ENCODE data around the gene CCL1.

CCL1 gene

DNA sequence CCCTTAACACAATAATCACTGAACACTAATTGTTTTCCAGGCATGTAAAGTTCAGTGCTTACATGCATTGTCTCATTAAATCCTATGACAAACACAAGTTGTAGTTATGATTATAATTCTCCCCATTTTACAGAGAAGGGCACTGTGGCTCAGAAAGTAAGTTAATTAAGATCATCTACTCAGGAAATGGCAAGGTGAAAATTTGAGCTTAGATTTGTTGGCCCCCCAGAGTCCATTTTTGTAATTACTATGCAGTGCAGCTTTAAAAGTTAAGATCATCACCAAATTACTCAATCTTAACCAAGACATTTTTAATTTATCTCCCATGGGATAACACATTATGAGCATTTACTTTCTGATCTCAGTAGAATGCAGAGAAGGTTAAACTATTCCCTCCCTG is 34.2 kb upstream of the CCL1 start:
- H3K27ac ChIP-seq (ENCODE audit: low read length) = no peak overlapping the region
- H3K4me1 ChIP-seq (ENCODE audit: control insufficient read depth, insufficient read depth, low read length) = no peaks in the 10 kb centered on the region
- H3K36me3 ChIP-seq (ENCODE audit: control insufficient read depth in 2 of 2, insufficient read depth in 2 of 2, low read length in 2 of 2) = no peaks in the 10 kb centered on the region
- no peak overlapping the region for H3K9ac ChIP-seq (ENCODE audit: low read length in 2 of 2)
- peaks cover 7% of the 10 kb centered on the region in 2 donors for H3K27me3 ChIP-seq (ENCODE audit: control insufficient read depth in 1 of 2, insufficient read depth in 2 of 2, low read length in 2 of 2)
- H3K4me3 ChIP-seq (ENCODE audit: low read length in 2 of 2) = no peak overlapping the region
- no peaks in the 10 kb centered on the region for H3K9me3 ChIP-seq (ENCODE audit: control insufficient read depth in 2 of 2, low read length in 2 of 2)

DNA sequence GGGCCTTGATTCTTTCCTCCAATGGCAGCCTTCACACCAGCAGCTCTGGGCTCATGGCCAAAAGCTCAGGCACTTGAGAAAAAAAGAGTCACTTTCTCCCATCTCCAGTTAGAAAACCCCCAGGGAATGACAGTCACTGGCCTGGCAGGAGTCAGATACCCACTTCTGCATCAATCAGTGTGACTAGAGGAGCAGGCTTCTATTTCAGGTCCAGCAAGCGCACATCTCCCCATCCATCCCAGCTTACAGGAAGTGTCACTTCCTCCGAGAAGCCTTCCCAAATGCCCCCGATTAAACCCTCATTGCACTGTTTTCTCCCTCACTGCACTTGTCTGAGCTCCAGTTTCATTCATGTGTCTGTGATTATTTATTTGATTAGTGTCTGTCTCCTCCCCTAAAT is 30.4 kb upstream of the CCL1 start:
- Histone ChIP-seq H3K27ac (ENCODE audit: low read length) (no peak overlapping the region), H3K4me1 (ENCODE audit: control insufficient read depth, insufficient read depth, low read length) (no peaks in the 10 kb centered on the region), H3K4me3 (ENCODE audit: low read length in 2 of 2) (no peak overlapping the region), H3K9ac (ENCODE audit: low read length in 2 of 2) (no peak overlapping the region), H3K36me3 (ENCODE audit: control insufficient read depth in 2 of 2, insufficient read depth in 2 of 2, low read length in 2 of 2) (no peaks in the 10 kb centered on the region), H3K27me3 (ENCODE audit: control insufficient read depth in 1 of 2, insufficient read depth in 2 of 2, low read length in 2 of 2) (peaks cover 0 to 8% of the 10 kb centered on the region in 2 donors), H3K9me3 (ENCODE audit: control insufficient read depth in 2 of 2, low read length in 2 of 2) (no peaks in the 10 kb centered on the region)

DNA sequence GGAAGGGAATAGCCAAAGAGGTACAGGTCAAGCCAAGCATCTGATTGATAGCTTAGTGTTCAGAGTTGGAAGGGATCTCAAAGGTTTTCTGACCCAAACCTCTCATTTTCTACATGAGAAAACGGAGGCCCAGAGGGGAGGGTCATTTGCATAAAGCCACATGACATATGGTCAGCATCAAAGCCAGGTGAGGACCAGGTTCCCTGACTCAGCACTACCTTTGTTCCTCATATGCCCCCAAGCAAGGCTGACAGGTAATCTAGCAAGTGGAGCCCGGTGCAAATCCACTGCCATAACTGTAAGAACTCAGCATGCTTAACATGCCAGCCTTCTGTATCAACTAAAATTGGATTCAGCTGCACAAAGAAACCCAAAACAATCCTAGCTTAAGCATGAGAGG is 28.2 kb upstream of the CCL1 start:
- no peak overlapping the region for H3K9ac ChIP-seq (ENCODE audit: low read length in 2 of 2)
- peaks cover 0 to 8% of the 10 kb centered on the region in 2 donors for H3K27me3 ChIP-seq (ENCODE audit: control insufficient read depth in 1 of 2, insufficient read depth in 2 of 2, low read length in 2 of 2)
- H3K27ac ChIP-seq (ENCODE audit: low read length) = no peak overlapping the region

DNA sequence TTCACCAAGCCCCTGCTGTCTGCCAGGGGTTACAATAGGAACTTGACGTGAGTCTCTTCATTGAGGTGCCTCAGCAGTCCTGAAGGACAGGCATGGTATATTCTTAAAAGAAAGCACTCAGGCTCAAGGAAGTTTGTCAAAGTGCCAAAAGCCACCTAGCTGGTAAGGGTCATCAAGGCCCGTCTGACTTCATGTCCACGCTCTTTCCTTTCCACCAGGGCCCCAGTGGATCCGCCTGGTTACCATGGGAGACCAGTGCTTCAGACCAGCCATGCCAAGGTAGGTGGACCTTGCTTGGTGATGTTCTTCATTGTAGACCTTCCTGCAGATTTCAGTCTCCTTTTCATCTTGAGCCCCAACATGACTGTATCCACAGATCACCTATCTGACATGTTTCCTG is 27.6 kb upstream of the CCL1 start:
- Histone ChIP-seq H3K27ac (ENCODE audit: low read length) (no peak overlapping the region), H3K9ac (ENCODE audit: low read length in 2 of 2) (no peak overlapping the region), H3K4me1 (ENCODE audit: control insufficient read depth, insufficient read depth, low read length) (peaks cover 3% of the 10 kb centered on the region), H3K4me3 (ENCODE audit: low read length in 2 of 2) (no peak overlapping the region), H3K9me3 (ENCODE audit: control insufficient read depth in 2 of 2, low read length in 2 of 2) (no peaks in the 10 kb centered on the region), H3K36me3 (ENCODE audit: control insufficient read depth in 2 of 2, insufficient read depth in 2 of 2, low read length in 2 of 2) (no peaks in the 10 kb centered on the region), H3K27me3 (ENCODE audit: control insufficient read depth in 1 of 2, insufficient read depth in 2 of 2, low read length in 2 of 2) (peaks cover 0 to 11% of the 10 kb centered on the region in 2 donors)

More for the DNA sequence above, 28.2 kb upstream of the CCL1 start:
- H3K4me1 ChIP-seq (ENCODE audit: control insufficient read depth, insufficient read depth, low read length) = peaks cover 3% of the 10 kb centered on the region
- no peaks in the 10 kb centered on the region for H3K36me3 ChIP-seq (ENCODE audit: control insufficient read depth in 2 of 2, insufficient read depth in 2 of 2, low read length in 2 of 2)
- no peak overlapping the region for H3K4me3 ChIP-seq (ENCODE audit: low read length in 2 of 2)
- no peaks in the 10 kb centered on the region for H3K9me3 ChIP-seq (ENCODE audit: control insufficient read depth in 2 of 2, low read length in 2 of 2)

DNA sequence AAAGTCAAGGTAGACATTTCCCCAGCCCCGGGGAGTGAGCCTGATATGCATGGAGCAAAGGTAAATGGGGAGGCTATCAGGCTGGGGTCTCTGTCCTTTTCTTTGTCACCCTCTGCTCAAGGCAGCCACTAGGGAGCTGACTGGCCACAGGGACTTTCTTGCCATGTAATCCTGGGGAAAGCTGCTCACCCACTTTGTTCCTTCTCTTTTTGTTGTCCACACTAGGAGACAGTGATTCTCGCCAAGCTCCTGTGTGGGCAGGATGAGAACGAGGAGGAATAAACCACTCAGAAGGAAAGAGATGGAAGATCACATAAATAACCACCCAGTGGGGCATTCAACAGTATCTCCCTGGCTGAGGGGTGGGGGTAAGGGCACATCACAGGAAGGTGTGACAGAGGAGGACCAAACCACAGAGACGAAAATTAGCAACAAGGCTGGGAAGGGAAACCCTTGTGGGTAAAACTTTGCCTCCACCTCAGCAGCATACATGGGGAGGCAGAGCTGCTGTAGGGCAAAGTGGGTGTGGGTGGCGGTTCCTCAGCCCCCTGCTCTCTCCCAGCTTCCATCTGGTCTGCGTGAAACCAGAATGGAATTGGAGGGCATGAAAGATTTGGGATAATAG is 26.2 kb upstream of the CCL1 start:
- H3K9me3 ChIP-seq (ENCODE audit: control insufficient read depth in 2 of 2, low read length in 2 of 2) = no peaks in the 10 kb centered on the region
- no peak overlapping the region for H3K4me3 ChIP-seq (ENCODE audit: low read length in 2 of 2)

DNA sequence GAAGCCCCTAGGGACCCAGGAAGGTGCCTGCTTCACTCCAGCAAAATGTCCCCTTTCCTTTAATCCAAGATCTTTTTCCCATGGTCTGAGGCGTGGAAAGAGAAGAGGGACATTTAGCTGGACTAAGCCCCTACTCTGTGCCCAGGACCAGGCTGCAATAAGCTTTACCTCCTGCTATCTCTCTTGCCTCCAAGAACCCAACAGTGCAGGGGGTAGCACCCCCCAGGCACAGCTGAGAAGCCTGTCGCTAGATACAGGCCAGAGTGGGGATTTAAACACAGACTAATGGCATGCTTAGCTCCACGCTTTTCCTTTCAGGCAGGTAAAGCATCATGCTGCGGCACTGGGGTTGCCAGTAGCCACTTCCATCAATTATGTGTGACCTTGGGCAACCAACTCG is 24.5 kb upstream of the CCL1 start:
- Histone ChIP-seq H3K4me1 (ENCODE audit: control insufficient read depth, insufficient read depth, low read length) (peaks cover 3% of the 10 kb centered on the region), H3K27ac (ENCODE audit: low read length) (no peak overlapping the region), H3K4me3 (ENCODE audit: low read length in 2 of 2) (no peak overlapping the region), H3K27me3 (ENCODE audit: control insufficient read depth in 1 of 2, insufficient read depth in 2 of 2, low read length in 2 of 2) (peaks cover 0 to 5% of the 10 kb centered on the region in 2 donors), H3K9me3 (ENCODE audit: control insufficient read depth in 2 of 2, low read length in 2 of 2) (no peaks in the 10 kb centered on the region), H3K9ac (ENCODE audit: low read length in 2 of 2) (no peak overlapping the region), H3K36me3 (ENCODE audit: control insufficient read depth in 2 of 2, insufficient read depth in 2 of 2, low read length in 2 of 2) (no peaks in the 10 kb centered on the region)

More for the DNA sequence above, 26.2 kb upstream of the CCL1 start:
- no peaks in the 10 kb centered on the region for H3K36me3 ChIP-seq (ENCODE audit: control insufficient read depth in 2 of 2, insufficient read depth in 2 of 2, low read length in 2 of 2)
- peaks cover 0 to 11% of the 10 kb centered on the region in 2 donors for H3K27me3 ChIP-seq (ENCODE audit: control insufficient read depth in 1 of 2, insufficient read depth in 2 of 2, low read length in 2 of 2)
- H3K4me1 ChIP-seq (ENCODE audit: control insufficient read depth, insufficient read depth, low read length) = peaks cover 3% of the 10 kb centered on the region
- H3K27ac ChIP-seq (ENCODE audit: low read length) = no peak overlapping the region
- H3K9ac ChIP-seq (ENCODE audit: low read length in 2 of 2) = no peak overlapping the region

DNA sequence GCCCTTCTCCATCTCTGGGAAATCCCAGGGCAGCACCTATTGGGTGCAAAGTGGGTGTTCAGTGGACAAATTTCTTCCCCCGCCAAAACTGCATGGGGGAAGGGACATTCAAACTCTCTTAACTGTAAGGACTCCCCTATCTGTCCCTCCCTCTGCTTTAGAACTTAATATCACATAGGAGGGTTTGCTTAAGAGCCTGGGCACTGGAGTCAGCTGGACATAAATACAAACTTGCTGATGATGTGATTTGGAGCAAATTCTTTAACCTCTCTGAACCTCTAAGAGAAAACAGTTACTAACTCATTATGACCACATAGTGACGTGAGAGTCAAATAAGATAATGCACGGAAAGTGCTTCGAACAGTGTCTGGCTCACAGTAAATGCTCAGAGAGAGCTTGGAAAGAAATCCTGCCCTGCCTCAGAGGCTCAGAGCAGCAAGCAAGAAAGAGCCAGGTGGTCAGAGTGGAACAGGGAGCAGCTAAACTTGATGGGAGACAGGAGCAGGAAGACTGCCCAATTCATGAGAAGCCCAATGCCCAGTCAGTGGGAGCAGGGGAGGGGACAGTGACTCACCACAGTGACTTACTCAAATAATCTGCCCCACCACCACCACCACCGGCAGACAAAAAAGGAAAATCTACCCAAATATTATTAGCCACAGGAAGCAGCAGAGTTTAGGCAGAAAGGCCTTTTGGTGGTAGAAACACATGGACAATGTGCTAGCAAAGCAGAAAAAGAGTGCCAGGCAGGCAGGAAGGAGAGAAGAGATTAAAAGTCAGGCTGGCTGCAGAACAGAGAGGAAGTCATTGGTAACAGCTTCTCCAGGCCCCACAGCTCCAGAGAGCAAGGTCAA is 23.9 kb upstream of the CCL1 start:
- no peaks in the 10 kb centered on the region for H3K9me3 ChIP-seq (ENCODE audit: control insufficient read depth in 2 of 2, low read length in 2 of 2)
- H3K4me3 ChIP-seq (ENCODE audit: low read length in 2 of 2) = no peak overlapping the region
- H3K27me3 ChIP-seq (ENCODE audit: control insufficient read depth in 1 of 2, insufficient read depth in 2 of 2, low read length in 2 of 2) = peaks cover 0 to 5% of the 10 kb centered on the region in 2 donors
- H3K27ac ChIP-seq (ENCODE audit: low read length) = no peak overlapping the region
- H3K4me1 ChIP-seq (ENCODE audit: control insufficient read depth, insufficient read depth, low read length) = peaks cover 3% of the 10 kb centered on the region
- H3K9ac ChIP-seq (ENCODE audit: low read length in 2 of 2) = no peak overlapping the region
- H3K36me3 ChIP-seq (ENCODE audit: control insufficient read depth in 2 of 2, insufficient read depth in 2 of 2, low read length in 2 of 2) = no peaks in the 10 kb centered on the region

DNA sequence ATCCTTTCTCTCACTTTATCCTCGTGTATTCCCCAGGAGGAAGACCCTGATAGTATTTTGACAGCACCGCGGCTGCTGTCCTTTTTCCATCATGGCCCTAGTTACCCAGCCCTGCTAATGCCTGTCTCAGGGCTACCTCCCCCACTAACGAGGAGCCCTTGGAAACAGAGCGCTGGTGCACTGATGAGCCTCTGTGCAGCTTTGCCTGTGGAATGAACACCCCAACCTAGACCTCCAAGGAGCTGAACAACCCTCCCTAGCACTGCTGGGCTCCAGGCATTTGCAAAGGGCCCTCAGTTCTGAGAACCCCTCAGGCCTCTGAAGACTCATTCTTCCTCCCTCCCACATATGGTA is 23.3 kb upstream of the CCL1 start:
- Histone ChIP-seq H3K27ac (ENCODE audit: low read length) (no peak overlapping the region), H3K9ac (ENCODE audit: low read length in 2 of 2) (no peak overlapping the region), H3K27me3 (ENCODE audit: control insufficient read depth in 1 of 2, insufficient read depth in 2 of 2, low read length in 2 of 2) (peaks cover 0 to 5% of the 10 kb centered on the region in 2 donors), H3K4me3 (ENCODE audit: low read length in 2 of 2) (no peak overlapping the region), H3K9me3 (ENCODE audit: control insufficient read depth in 2 of 2, low read length in 2 of 2) (no peaks in the 10 kb centered on the region), H3K36me3 (ENCODE audit: control insufficient read depth in 2 of 2, insufficient read depth in 2 of 2, low read length in 2 of 2) (no peaks in the 10 kb centered on the region), H3K4me1 (ENCODE audit: control insufficient read depth, insufficient read depth, low read length) (peaks cover 3% of the 10 kb centered on the region)

DNA sequence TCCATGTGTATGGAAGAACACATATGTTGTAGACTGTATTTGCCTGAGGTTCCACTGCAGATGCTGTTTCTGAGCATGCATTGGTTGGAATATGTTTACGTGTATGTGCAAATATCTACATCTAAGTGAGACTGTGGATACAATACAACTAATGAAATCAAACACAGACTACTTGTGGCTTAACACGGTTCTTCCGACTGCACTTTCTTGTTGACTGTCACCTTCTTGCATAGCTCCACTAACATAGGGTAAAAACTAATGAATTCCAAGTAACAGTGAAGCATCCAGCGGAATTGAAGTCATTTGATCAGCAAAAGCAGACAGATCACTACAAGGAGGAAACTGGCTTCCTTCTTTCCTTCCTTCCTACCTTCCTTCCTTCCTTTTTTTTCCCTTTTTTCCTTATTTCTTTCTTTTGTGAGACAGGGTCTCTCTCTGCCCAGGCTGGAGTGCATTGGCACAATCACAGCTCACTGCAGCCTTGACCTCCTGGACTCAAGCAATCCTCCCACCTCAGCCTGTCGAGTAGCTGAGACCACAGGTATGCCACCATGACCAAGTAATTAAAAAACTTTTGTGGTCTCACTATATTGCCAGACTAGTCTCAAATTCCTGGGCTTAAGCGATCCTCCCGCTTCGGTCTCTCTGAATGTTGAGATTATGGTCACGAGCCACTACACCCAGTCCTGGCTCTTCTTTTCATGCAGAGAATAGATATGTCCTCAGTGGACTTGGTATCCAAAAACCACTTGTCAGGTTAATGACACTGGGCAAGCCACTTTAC is 22.0 kb upstream of the CCL1 start:
- Histone ChIP-seq H3K9ac (ENCODE audit: low read length in 2 of 2) (no peak overlapping the region), H3K9me3 (ENCODE audit: control insufficient read depth in 2 of 2, low read length in 2 of 2) (no peaks in the 10 kb centered on the region), H3K36me3 (ENCODE audit: control insufficient read depth in 2 of 2, insufficient read depth in 2 of 2, low read length in 2 of 2) (no peaks in the 10 kb centered on the region), H3K27me3 (ENCODE audit: control insufficient read depth in 1 of 2, insufficient read depth in 2 of 2, low read length in 2 of 2) (peaks cover 0 to 7% of the 10 kb centered on the region in 2 donors), H3K4me3 (ENCODE audit: low read length in 2 of 2) (no peak overlapping the region), H3K4me1 (ENCODE audit: control insufficient read depth, insufficient read depth, low read length) (peaks cover 3% of the 10 kb centered on the region), H3K27ac (ENCODE audit: low read length) (no peak overlapping the region)

DNA sequence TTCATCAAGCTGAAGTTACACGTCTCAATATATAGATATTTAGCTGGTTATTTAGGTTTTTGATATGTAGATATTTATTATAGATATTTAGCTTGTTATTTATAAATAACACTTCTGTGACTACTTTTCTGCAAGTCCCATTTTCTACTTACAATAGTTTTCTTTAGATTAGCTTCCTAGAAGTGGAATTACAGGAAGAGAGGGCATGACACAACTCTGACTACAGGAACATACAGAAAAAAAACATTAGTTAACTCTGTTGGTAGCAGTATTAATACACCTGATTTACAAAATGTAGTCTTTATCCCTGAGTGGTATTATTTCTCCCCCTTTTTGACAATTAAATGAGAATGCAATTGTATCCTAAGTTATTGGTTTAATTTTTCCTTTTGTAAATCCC is 21.2 kb upstream of the CCL1 start:
- Histone ChIP-seq H3K27ac (ENCODE audit: low read length) (no peak overlapping the region), H3K4me3 (ENCODE audit: low read length in 2 of 2) (no peak overlapping the region), H3K9me3 (ENCODE audit: control insufficient read depth in 2 of 2, low read length in 2 of 2) (no peaks in the 10 kb centered on the region), H3K36me3 (ENCODE audit: control insufficient read depth in 2 of 2, insufficient read depth in 2 of 2, low read length in 2 of 2) (no peaks in the 10 kb centered on the region), H3K27me3 (ENCODE audit: control insufficient read depth in 1 of 2, insufficient read depth in 2 of 2, low read length in 2 of 2) (peaks cover 4 to 6% of the 10 kb centered on the region in 2 donors), H3K9ac (ENCODE audit: low read length in 2 of 2) (no peak overlapping the region), H3K4me1 (ENCODE audit: control insufficient read depth, insufficient read depth, low read length) (peaks cover 3% of the 10 kb centered on the region)
